ENCODE measurements around the gene XAGE5.
"Not testable (repeated sequence)": the region's sequence is repeated elsewhere in the genome, so short reads cannot be mapped to it uniquely, and the experiment has no call there.

Gene XAGE5

DNA sequence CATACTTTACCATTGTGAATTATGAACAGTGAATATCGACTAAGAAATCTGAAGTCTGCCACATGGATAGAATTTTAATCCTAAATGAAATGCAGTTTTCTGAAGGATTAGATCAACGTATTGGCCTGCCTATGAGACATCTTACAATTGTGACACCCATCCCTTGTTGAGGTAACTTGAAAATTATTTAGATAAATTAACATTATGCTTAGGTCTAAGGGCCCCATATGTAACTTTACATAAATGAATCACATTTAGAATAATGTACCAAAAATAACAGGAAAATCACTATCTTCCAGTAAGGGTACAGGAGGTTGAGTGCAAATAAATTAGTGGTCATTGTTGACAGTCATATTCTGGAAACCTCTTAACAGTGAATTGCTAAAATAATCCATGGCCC, 13.5 kb downstream of the XAGE5 start:
- no peaks in the 10 kb centered on the region for H3K36me3 ChIP-seq
- no peak for DNase-seq
- no peaks in the 10 kb centered on the region for H3K4me1 ChIP-seq
- H3K9me3 ChIP-seq, result no peaks in the 10 kb centered on the region
- no peak overlapping the region for H3K4me3 ChIP-seq
- no peak overlapping the region for H3K27ac ChIP-seq
- intact Hi-C loops (cut with DNase I; ENCODE audit: low total_unique reads), result no loop called here
- H3K27me3 ChIP-seq, result no peaks in the 10 kb centered on the region
- no peak for TF ChIP-seq CTCF (IDR thresholded peaks at IDR 0.05)

DNA sequence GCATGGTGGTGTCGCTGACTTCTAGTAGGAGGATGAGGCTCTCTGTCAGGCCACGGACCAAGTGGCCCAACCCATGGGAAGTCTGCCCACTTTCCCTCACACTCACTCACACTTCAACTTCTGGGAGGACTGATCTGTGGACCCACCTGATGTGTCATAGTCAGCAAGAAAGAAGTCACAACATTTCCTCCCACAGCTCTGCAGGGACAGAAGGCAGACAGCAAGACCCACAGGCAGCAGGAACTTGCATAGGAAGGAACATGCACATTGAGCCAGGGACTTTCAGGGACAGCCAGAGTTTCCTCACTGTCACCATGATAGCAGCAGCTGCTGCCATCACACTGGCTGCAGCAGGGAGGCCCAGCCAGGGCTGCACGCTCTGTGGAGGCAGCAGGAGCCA, 19.5 kb downstream of the XAGE5 start:
- Histone ChIP-seq H3K27ac (no peak overlapping the region), H3K27me3 (no peaks in the 10 kb centered on the region), H3K36me3 (no peaks in the 10 kb centered on the region), H3K9me3 (no peaks in the 10 kb centered on the region), H3K4me1 (no peaks in the 10 kb centered on the region), H3K4me3 (no peak overlapping the region)
- DNase-seq, result no peak
- intact Hi-C loops (cut with DNase I; ENCODE audit: low total_unique reads), result no loop called here
- no peak for TF ChIP-seq CTCF (IDR thresholded peaks at IDR 0.05)

- Histone ChIP-seq H3K9me3 (peaks cover 0 to 9% (median 0%) of the 10 kb centered on the region in 3 donors), H3K27me3 (no peaks in the 10 kb centered on the region), H3K27ac (no peak overlapping the region), H3K4me3 (no peak overlapping the region), H3K36me3 (no peaks in the 10 kb centered on the region), H3K4me1 (no peaks in the 10 kb centered on the region)
- intact Hi-C loops (cut with DNase I; ENCODE audit: low total_unique reads), result no loop called here
- no peak for DNase-seq
- TF ChIP-seq CTCF (IDR thresholded peaks at IDR 0.05), result no peak
Measured at GRCh38 chrX:52839137-52839536, 28.1 kb downstream of the XAGE5 start.

GRCh38 chrX:52843619-52844018, 32.5 kb downstream of the XAGE5 start:
- H3K9me3 ChIP-seq; H3K27me3 ChIP-seq; H3K27ac ChIP-seq; DNase-seq; H3K4me1 ChIP-seq; H3K4me3 ChIP-seq; intact Hi-C loops (cut with DNase I; ENCODE audit: low total_unique reads); H3K36me3 ChIP-seq: not testable (repeated sequence)

DNA sequence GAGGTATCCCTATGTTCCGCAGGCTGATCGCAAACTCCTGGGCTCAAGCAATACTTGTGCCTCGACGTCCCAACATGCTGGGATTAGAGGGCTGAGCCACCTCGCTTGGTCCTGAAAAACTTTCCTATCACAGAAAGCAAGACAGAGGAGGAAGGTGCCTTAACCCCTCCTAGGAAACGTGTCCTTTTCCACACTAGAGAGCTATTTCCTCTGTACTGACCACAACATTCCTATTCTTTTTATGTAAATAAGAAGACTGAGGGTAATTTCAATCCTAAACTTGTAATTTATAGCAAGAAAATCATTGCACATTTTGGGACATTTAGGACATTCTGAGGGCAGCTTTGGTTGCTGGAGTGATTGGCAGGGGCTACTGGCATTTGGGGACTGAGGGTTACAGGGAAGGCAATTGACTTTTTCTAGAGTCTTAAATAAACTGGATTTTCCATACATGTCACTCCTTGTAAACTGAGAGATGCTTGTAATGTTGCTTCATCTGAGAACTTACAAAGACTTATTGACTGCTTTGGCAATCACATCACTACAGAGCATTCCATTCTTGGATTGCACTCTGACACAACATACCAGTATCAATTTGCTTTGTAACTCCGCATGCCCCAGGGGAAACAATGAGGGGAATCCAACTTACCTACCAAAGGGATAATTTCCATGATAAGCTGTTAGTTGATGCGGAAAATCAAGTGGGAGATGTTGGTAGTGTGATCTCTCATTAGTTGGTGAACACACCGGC, 41.2 kb downstream of the XAGE5 start:
- Histone ChIP-seq H3K27me3 (no peaks in the 10 kb centered on the region), H3K4me1 (no peaks in the 10 kb centered on the region), H3K27ac (no peak overlapping the region), H3K9me3 (peaks cover 0 to 8% (median 8%) of the 10 kb centered on the region in 3 donors), H3K36me3 (no peaks in the 10 kb centered on the region), H3K4me3 (no peak overlapping the region)
- intact Hi-C loops (cut with DNase I; ENCODE audit: low total_unique reads), result no loop called here
- DNase-seq, result no peak
- no peak for TF ChIP-seq CTCF (IDR thresholded peaks at IDR 0.05)

GRCh38 chrX:52856991-52857525, 46.0 kb downstream of the XAGE5 start:
- H3K9me3 ChIP-seq; H3K4me3 ChIP-seq; DNase-seq; H3K27ac ChIP-seq; H3K27me3 ChIP-seq; H3K4me1 ChIP-seq; H3K36me3 ChIP-seq; intact Hi-C loops (cut with DNase I; ENCODE audit: low total_unique reads): not testable (repeated sequence)

Measured in tibial artery (tissue), 4 donors.